GM12878 (cell line): ENCODE data around the gene MYO18B. TPM values are rescaled to one million over a fixed set of nuclear protein-coding genes. Genes with fewer than 3 reads are reported as not detected.

Experiments used
- ATAC-seq: fragments of 200-7000 bp; cut with Tn5 transposase; 3 replicates; pipeline ENCODE4 v1.9.1; 2020; ENCODE audit warnings: mild to moderate bottlenecking, moderate library complexity
- BruUV-seq: library from RNA; stranded (reverse); fragments of 400-500 nt; replicated peaks from 2 replicates; lab custom pipeline; 2021; lab: Mats Ljungman, UMichigan
- CTCF ChIA-PET: fragments of 300-600 bp; sonication (Branson Sonifier 250); formaldehyde crosslinking; extraction: SDS; loops from one replicate; lab custom pipeline; 2021; ENCODE audit warnings: inconsistent platforms; lab: Yijun Ruan, JAX
- POLR2A ChIA-PET: fragments of 350-600 bp; formaldehyde crosslinking; extraction: SDS; loops from one replicate; lab custom pipeline; 2021; ENCODE audit warnings: inconsistent platforms; lab: Charles Lee
- RAD21 ChIA-PET: fragments of 300-600 bp; sonication (Branson Sonifier 250); formaldehyde crosslinking; loops from one replicate; lab custom pipeline; 2023; ENCODE audit warnings: antibody characterized with exemption; ENCODE audit not compliant: unreplicated experiment; lab: Charles Lee
- SMC1A ChIA-PET: fragments of 300-600 bp; sonication (Branson Sonifier 250); formaldehyde crosslinking; loops from one replicate; lab custom pipeline; 2023; ENCODE audit not compliant: unreplicated experiment, uncharacterized antibody; lab: Charles Lee
- DNase-seq: peaks from one replicate; pipeline ENCODE4 v3.0.0-alpha.2; 2011; ENCODE audit warnings: low read depth, low spot score
- FAIRE-seq: peaks from 3 replicates; lab custom pipeline; 2011; peaks lifted over from hg19 to GRCh38; lab: Jason Lieb, UNC
- H2AFZ ChIP-seq: 2 replicates; pipeline ENCODE4 v1.6.0; 2011; ENCODE audit warnings: low read depth, low read length, control low read depth; ENCODE audit not compliant: control insufficient read depth
- H3K27ac ChIP-seq: 2 replicates; pipeline ENCODE4 v1.5.1; 2011; ENCODE audit warnings: control low read depth; ENCODE audit not compliant: control insufficient read depth, insufficient read depth
- H3K27me3 ChIP-seq, 2 experiments: replicated peaks in 1 of 2; 2 replicates each; pipeline versions ENCODE4 v1.6.0 to v1.6.1; 2011; ENCODE audit warnings: low read length in 1 of 2; ENCODE audit not compliant: control insufficient read depth in 2 of 2, insufficient read depth in 2 of 2
- H3K36me3 ChIP-seq, 2 experiments: 2 replicates each; pipeline ENCODE4 v1.5.1; 2011; ENCODE audit warnings: low read length in 1 of 2; ENCODE audit not compliant: control insufficient read depth in 2 of 2, insufficient read depth in 2 of 2
- H3K4me1 ChIP-seq: 2 replicates; pipeline ENCODE4 v1.6.1; 2011; ENCODE audit warnings: mild to moderate bottlenecking, low read length, moderate library complexity, mixed read lengths; ENCODE audit not compliant: control insufficient read depth, insufficient read depth
- H3K4me2 ChIP-seq: 2 replicates; pipeline ENCODE4 v1.6.0; 2011; ENCODE audit warnings: control low read depth; ENCODE audit not compliant: control insufficient read depth, insufficient read depth
- H3K4me3 ChIP-seq: fragments of 200-600 bp; sonication (generic); 2 replicates; pipeline ENCODE4 v1.5.1; 2016
- H3K79me2 ChIP-seq: 2 replicates; pipeline ENCODE4 v1.6.0; 2011; ENCODE audit warnings: low read length; ENCODE audit not compliant: control insufficient read depth, insufficient read depth
- H3K9ac ChIP-seq: 2 replicates; pipeline ENCODE4 v1.8.0; 2011; ENCODE audit warnings: low read length, control low read depth, mixed read lengths; ENCODE audit not compliant: control insufficient read depth, insufficient read depth
- H3K9me3 ChIP-seq: replicated peaks from 3 replicates; pipeline ENCODE4 v1.5.1; 2011; ENCODE audit warnings: mild to moderate bottlenecking, low read length; ENCODE audit not compliant: control insufficient read depth, insufficient read depth
- H4K20me1 ChIP-seq: 2 replicates; pipeline ENCODE4 v1.6.0; 2011; ENCODE audit not compliant: control insufficient read depth, insufficient read depth
- DPF2 ChIP-seq: fragments of 450-650 bp; IDR thresholded peaks from 2 replicates; pipeline ENCODE4 v1.6.1; 2017; ENCODE audit warnings: mild to moderate bottlenecking
- GATAD2B ChIP-seq: fragments of 450-650 bp; conservative IDR thresholded peaks from 2 replicates; pipeline ENCODE4 v1.6.1; 2017; ENCODE audit warnings: low read depth, mild to moderate bottlenecking, moderate library complexity
- IKZF1 ChIP-seq: fragments of 450-650 bp; conservative IDR thresholded peaks from 2 replicates; pipeline ENCODE4 v1.6.1; 2017; ENCODE audit warnings: antibody characterized with exemption, mild to moderate bottlenecking
- IKZF2 ChIP-seq, 2 experiments: fragments of 450-650 bp; IDR thresholded peaks; 2 replicates each; pipeline ENCODE4 v1.6.1; 2017; ENCODE audit warnings: mild to moderate bottlenecking in 2 of 2, moderate library complexity in 2 of 2
- MTA2 ChIP-seq: fragments of 450-650 bp; IDR thresholded peaks from 2 replicates; pipeline ENCODE4 v1.6.1; 2016; ENCODE audit warnings: low read depth, mild to moderate bottlenecking, moderate library complexity
- MTA3 ChIP-seq: IDR thresholded peaks from 2 replicates; pipeline ENCODE4 v1.6.1; 2012; ENCODE audit warnings: low read length, inconsistent platforms, borderline replicate concordance
- RUNX3 ChIP-seq: IDR thresholded peaks from 2 replicates; pipeline ENCODE4 v1.6.1; 2012; ENCODE audit warnings: low read length, inconsistent platforms
- SUPT20H ChIP-seq: IDR thresholded peaks from 2 replicates; pipeline ENCODE4 v1.6.1; 2011; ENCODE audit warnings: low read depth, mild to moderate bottlenecking, low read length, moderate library complexity, borderline replicate concordance; ENCODE audit not compliant: control insufficient read depth
- WGBS: methylation state at CpG from one replicate; pipeline ENCODE4 v1.1.6; 2016; ENCODE audit warnings: low lambda C conversion rate; ENCODE audit not compliant: insufficient replicate concordance, insufficient coverage; ENCODE audit errors: missing lambda C conversion rate; 5-methylcytosine and 5-hydroxymethylcytosine counted together
- in situ Hi-C: fragments of 300-500 bp; cut with MboI; formaldehyde crosslinking; loops from 9 replicates; pipeline ENCODE4 v1.14.3; 2018; ENCODE audit warnings: mixed read lengths
- intact Hi-C: fragments of 100-400 bp; cut with micrococcal nuclease; formaldehyde crosslinking; loops from one replicate; pipeline ENCODE4 v1.14.2; 2022; ENCODE audit not compliant: unreplicated experiment
- polyA plus RNA-seq, 11 experiments: library from polyadenylated mRNA; depleted of rRNA in 4 of 11; unstranded in 6 of 11; stranded (reverse) in 5 of 11; fragments of >200 nt; fragmentation: Nextera tagmentation in 4 of 11; fragmentation: Illumina TruSeq in 1 of 11; extraction: Ambion mirVana in 4 of 11; extraction: Trizol in 1 of 11; gene quantifications; 1 replicate in 1 of 11; 2 replicates in 10 of 11; pipeline versions ENCODE4 v1.2.1 to v1.2.3, GENCODE V29; 2011 to 2016; ENCODE audit warnings: inconsistent platforms in 2 of 11, missing spikeins in 2 of 11, low read depth in 1 of 11
- total RNA-seq, 4 experiments: library from RNA; depleted of rRNA in 3 of 4; stranded (reverse); fragments of >200 nt in 3 of 4; fragmentation: Illumina TruSeq in 1 of 4; extraction: Trizol in 1 of 4; gene quantifications; 2 replicates each; pipeline versions ENCODE4 v1.2.1 to v1.2.3, GENCODE V29; 2013 to 2021
- TF ChIP-seq, protein P1 (sequence below): fragments of 450-650 bp; IDR thresholded peaks from 2 replicates; pipeline ENCODE4 v1.6.1; 2017; ENCODE audit warnings: mild to moderate bottlenecking, moderate library complexity
- TF ChIP-seq, protein P2 (sequence below): fragments of 450-650 bp; IDR thresholded peaks from 2 replicates; pipeline ENCODE4 v1.6.1; 2017; ENCODE audit warnings: low read depth, mild to moderate bottlenecking, moderate library complexity
- TF ChIP-seq, protein P3 (sequence below): fragments of 450-650 bp; IDR thresholded peaks from 2 replicates; pipeline ENCODE4 v1.6.1; 2017; ENCODE audit warnings: antibody characterized with exemption, mild to moderate bottlenecking, moderate library complexity
- TF ChIP-seq, protein P4 (sequence below): IDR thresholded peaks from 2 replicates; pipeline ENCODE4 v1.6.1; 2012; ENCODE audit warnings: low read length, inconsistent platforms
- TF ChIP-seq, protein P5 (sequence below): IDR thresholded peaks from 2 replicates; pipeline ENCODE4 v1.6.1; 2012; ENCODE audit warnings: low read depth, low read length, improper control_type of control experiment

MYO18B gene
- total and polyA plus RNA-seq, 10 of the 15 experiments (the other 5 are each of a cell fraction or from before 2014, with no cell fraction given), result 0.05 to 2.1 (median 0.51) TPM; not detected in 1

DNA sequence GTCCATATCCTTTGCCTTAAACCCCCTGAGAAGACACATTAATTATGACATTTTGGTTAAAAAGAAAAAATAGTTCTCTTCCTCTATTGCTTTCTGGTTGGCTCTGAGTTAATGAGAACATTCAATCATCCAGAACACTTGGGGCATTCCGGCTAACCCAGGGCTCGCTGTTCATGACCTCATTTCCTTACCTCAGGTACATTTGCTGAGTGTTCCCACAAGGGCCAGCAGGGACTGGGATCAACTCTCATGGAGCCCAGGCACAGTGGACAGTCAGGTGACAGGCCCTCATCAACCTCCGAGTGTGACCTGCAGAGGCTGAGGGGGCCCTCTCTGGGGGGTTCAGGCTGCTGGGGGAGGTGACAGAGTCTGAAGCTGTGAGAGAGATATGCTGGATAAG lies 98.9 kb downstream of the MYO18B start:
- H3K27ac ChIP-seq, result no peak overlapping the region
- no peak overlapping the region for H3K4me2 ChIP-seq
- H3K79me2 ChIP-seq, result no peaks in the 10 kb centered on the region
- WGBS, result 0% methylated on average over 3 of the region's 3 CpGs
- no peak overlapping the region for H3K4me3 ChIP-seq
- in situ Hi-C loops (no loop called here), intact Hi-C loops (no loop called here)
- POLR2A ChIA-PET, result no interaction called here
- no peak overlapping the region for H2AFZ ChIP-seq
- ATAC-seq, result peak; percentile 76
- peaks cover 20% of the 10 kb centered on the region for H3K4me1 ChIP-seq
- H4K20me1 ChIP-seq, result no peaks in the 10 kb centered on the region
- RAD21 ChIA-PET, result no interaction called here
- no peak for FAIRE-seq
- no peaks in the 10 kb centered on the region for H3K36me3 ChIP-seq
- H3K9me3 ChIP-seq, result no peaks in the 10 kb centered on the region
- no peak for DNase-seq
- SMC1A ChIA-PET, result interaction anchor here (1.5 kb wide), 1 partner anchor 11 kb away, joined by 3 read pairs; no protein-coding TSS in a partner anchor
- H3K27me3 ChIP-seq, result no peaks in the 10 kb centered on the region
- H3K9ac ChIP-seq, result no peak overlapping the region
- CTCF ChIA-PET, result no interaction called here
- no TSS peak for BruUV-seq
- peak; percentile 59 to 62 for TF ChIP-seq IKZF2 (IDR thresholded peaks at IDR 0.05)
- TF ChIP-seq, protein P1, sequence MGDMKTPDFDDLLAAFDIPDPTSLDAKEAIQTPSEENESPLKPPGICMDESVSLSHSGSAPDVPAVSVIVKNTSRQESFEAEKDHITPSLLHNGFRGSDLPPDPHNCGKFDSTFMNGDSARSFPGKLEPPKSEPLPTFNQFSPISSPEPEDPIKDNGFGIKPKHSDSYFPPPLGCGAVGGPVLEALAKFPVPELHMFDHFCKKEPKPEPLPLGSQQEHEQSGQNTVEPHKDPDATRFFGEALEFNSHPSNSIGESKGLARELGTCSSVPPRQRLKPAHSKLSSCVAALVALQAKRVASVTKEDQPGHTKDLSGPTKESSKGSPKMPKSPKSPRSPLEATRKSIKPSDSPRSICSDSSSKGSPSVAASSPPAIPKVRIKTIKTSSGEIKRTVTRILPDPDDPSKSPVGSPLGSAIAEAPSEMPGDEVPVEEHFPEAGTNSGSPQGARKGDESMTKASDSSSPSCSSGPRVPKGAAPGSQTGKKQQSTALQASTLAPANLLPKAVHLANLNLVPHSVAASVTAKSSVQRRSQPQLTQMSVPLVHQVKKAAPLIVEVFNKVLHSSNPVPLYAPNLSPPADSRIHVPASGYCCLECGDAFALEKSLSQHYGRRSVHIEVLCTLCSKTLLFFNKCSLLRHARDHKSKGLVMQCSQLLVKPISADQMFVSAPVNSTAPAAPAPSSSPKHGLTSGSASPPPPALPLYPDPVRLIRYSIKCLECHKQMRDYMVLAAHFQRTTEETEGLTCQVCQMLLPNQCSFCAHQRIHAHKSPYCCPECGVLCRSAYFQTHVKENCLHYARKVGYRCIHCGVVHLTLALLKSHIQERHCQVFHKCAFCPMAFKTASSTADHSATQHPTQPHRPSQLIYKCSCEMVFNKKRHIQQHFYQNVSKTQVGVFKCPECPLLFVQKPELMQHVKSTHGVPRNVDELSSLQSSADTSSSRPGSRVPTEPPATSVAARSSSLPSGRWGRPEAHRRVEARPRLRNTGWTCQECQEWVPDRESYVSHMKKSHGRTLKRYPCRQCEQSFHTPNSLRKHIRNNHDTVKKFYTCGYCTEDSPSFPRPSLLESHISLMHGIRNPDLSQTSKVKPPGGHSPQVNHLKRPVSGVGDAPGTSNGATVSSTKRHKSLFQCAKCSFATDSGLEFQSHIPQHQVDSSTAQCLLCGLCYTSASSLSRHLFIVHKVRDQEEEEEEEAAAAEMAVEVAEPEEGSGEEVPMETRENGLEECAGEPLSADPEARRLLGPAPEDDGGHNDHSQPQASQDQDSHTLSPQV, result no peak
- TF ChIP-seq, protein P2, sequence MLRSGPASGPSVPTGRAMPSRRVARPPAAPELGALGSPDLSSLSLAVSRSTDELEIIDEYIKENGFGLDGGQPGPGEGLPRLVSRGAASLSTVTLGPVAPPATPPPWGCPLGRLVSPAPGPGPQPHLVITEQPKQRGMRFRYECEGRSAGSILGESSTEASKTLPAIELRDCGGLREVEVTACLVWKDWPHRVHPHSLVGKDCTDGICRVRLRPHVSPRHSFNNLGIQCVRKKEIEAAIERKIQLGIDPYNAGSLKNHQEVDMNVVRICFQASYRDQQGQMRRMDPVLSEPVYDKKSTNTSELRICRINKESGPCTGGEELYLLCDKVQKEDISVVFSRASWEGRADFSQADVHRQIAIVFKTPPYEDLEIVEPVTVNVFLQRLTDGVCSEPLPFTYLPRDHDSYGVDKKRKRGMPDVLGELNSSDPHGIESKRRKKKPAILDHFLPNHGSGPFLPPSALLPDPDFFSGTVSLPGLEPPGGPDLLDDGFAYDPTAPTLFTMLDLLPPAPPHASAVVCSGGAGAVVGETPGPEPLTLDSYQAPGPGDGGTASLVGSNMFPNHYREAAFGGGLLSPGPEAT, result peak; percentile 52; the same call in 1 of the 2 replicates
- no peak for TF ChIP-seq SUPT20H
- peak; percentile 78 for TF ChIP-seq MTA2
- TF ChIP-seq GATAD2B, result peak; percentile 52; the same call in 1 of the 2 replicates
- TF ChIP-seq, protein P3, sequence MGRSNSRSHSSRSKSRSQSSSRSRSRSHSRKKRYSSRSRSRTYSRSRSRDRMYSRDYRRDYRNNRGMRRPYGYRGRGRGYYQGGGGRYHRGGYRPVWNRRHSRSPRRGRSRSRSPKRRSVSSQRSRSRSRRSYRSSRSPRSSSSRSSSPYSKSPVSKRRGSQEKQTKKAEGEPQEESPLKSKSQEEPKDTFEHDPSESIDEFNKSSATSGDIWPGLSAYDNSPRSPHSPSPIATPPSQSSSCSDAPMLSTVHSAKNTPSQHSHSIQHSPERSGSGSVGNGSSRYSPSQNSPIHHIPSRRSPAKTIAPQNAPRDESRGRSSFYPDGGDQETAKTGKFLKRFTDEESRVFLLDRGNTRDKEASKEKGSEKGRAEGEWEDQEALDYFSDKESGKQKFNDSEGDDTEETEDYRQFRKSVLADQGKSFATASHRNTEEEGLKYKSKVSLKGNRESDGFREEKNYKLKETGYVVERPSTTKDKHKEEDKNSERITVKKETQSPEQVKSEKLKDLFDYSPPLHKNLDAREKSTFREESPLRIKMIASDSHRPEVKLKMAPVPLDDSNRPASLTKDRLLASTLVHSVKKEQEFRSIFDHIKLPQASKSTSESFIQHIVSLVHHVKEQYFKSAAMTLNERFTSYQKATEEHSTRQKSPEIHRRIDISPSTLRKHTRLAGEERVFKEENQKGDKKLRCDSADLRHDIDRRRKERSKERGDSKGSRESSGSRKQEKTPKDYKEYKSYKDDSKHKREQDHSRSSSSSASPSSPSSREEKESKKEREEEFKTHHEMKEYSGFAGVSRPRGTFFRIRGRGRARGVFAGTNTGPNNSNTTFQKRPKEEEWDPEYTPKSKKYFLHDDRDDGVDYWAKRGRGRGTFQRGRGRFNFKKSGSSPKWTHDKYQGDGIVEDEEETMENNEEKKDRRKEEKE, result no peak
- TF ChIP-seq, protein P4, sequence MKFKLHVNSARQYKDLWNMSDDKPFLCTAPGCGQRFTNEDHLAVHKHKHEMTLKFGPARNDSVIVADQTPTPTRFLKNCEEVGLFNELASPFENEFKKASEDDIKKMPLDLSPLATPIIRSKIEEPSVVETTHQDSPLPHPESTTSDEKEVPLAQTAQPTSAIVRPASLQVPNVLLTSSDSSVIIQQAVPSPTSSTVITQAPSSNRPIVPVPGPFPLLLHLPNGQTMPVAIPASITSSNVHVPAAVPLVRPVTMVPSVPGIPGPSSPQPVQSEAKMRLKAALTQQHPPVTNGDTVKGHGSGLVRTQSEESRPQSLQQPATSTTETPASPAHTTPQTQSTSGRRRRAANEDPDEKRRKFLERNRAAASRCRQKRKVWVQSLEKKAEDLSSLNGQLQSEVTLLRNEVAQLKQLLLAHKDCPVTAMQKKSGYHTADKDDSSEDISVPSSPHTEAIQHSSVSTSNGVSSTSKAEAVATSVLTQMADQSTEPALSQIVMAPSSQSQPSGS, result 0 out of 2 replicates have a peak, but pooled peaks have one; percentile 22
- TF ChIP-seq RUNX3, result peak; percentile 29; the same call in 1 of the 2 replicates
- TF ChIP-seq MTA3, result no peak
- TF ChIP-seq, protein P5, sequence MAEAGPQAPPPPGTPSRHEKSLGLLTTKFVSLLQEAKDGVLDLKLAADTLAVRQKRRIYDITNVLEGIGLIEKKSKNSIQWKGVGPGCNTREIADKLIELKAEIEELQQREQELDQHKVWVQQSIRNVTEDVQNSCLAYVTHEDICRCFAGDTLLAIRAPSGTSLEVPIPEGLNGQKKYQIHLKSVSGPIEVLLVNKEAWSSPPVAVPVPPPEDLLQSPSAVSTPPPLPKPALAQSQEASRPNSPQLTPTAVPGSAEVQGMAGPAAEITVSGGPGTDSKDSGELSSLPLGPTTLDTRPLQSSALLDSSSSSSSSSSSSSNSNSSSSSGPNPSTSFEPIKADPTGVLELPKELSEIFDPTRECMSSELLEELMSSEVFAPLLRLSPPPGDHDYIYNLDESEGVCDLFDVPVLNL, result no peak
- peak; percentile 59; the same call in 1 of the 2 replicates for TF ChIP-seq IKZF1
- TF ChIP-seq DPF2, result peak; percentile 24; the same call in 1 of the 2 replicates
